GM12801 (cell line): ENCODE data around the gene SORCS2.

Experiments used
- CTCF ChIP-seq: IDR thresholded peaks from one replicate; pipeline ENCODE4 v1.5.1; 2011; ENCODE audit warnings: control low read depth; ENCODE audit not compliant: insufficient read length; ENCODE audit errors: extremely low read depth

The SORCS2 gene

GRCh38 chr4:7587433-7588405, 395.4 kb downstream of the SORCS2 start:
- no peak for TF ChIP-seq CTCF

- no peak for TF ChIP-seq CTCF
Observed at GRCh38 chr4:7590189-7590588, 397.9 kb downstream of the SORCS2 start.

- TF ChIP-seq CTCF, result no peak
Observed at GRCh38 chr4:7590899-7591298, 398.6 kb downstream of the SORCS2 start.

- no peak for TF ChIP-seq CTCF
Observed at GRCh38 chr4:7591409-7592053, 399.2 kb downstream of the SORCS2 start.

GRCh38 chr4:7593646-7594412, 401.5 kb downstream of the SORCS2 start:
- TF ChIP-seq CTCF, result no peak

- TF ChIP-seq CTCF, result no peak
Observed at GRCh38 chr4:7595934-7596461, 403.7 kb downstream of the SORCS2 start.
